Ascending aorta (tissue), 2 donors: ENCODE results near the gene ABCC1. TPM values are rescaled to one million over a fixed set of nuclear protein-coding genes. Genes with fewer than 3 reads are reported as not detected.
"Not testable (repeated sequence)": the region's sequence is repeated elsewhere in the genome, so short reads cannot be mapped to it uniquely, and the experiment has no call there.

Experiments
- DNase-seq, 2 donors: peaks; one replicate each; pipeline ENCODE4 v3.0.0-alpha.2; 2019; ENCODE audit warnings: low spot score in 2 of 2
- H3K27ac ChIP-seq, 2 donors: fragments of 200-600 bp; sonication (generic); one replicate each; pipeline ENCODE4 v1.5.1; 2016 to 2017; ENCODE audit warnings: mild to moderate bottlenecking in 1 of 2
- H3K27me3 ChIP-seq: fragments of 200-600 bp; sonication (generic); one replicate; pipeline ENCODE4 v1.5.1; 2017
- H3K36me3 ChIP-seq, 2 donors: fragments of 200-600 bp; sonication (generic); one replicate each; pipeline ENCODE4 v1.5.1; 2016
- H3K4me1 ChIP-seq, 2 donors: fragments of 200-600 bp; sonication (generic); one replicate each; pipeline ENCODE4 v1.5.1; 2016 to 2017; ENCODE audit warnings: mild to moderate bottlenecking in 1 of 2
- H3K4me3 ChIP-seq, 2 donors: fragments of 200-600 bp; sonication (generic); one replicate each; pipeline ENCODE4 v1.5.1; 2016 to 2017; ENCODE audit warnings: mild to moderate bottlenecking in 1 of 2
- H3K9me3 ChIP-seq, 2 donors: fragments of 200-600 bp; sonication (generic); one replicate each; pipeline ENCODE4 v1.5.1; 2016
- CTCF ChIP-seq, 3 experiments: fragments of 200-600 bp in 2 of 3; fragments of 450-650 bp in 1 of 3; sonication (generic) in 2 of 3; IDR thresholded peaks; one replicate each; pipeline ENCODE4 v1.5.1; 2016 to 2019; ENCODE audit warnings: antibody characterized with exemption in 3 of 3, mild to moderate bottlenecking in 1 of 3, moderate library complexity in 1 of 3
- intact Hi-C: fragments of 100-400 bp; cut with DNase I; formaldehyde crosslinking; loops from one replicate; pipeline ENCODE4 v1.15.1; 2023
- total RNA-seq: library from RNA; depleted of rRNA; stranded (reverse); fragments of >200 nt; gene quantifications from one replicate; pipeline ENCODE4 v1.1.0, GENCODE V29; 2016

ABCC1 gene
- total RNA-seq, 1 donor from 2014 or later, result 144 TPM

DNA sequence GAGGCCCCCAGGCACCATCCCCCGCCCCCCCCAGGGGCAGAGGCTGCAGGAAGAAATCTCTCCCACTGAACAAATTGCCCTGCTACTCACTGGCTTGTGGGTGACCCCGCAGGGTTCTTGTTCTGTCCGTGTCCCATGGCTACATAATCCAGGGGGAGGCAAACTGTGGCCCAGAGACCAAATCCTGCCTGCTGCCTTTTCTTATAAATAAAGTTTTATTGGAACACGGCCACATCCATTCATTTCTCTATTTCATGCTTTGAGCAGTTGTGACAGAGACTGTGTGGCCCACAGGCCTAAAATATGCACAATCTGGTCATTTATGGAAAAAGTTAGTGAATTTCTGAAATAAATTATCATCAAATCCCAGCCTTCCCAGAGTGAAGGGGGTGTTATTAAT lies 235.7 kb downstream of the ABCC1 start:
- H3K4me3 ChIP-seq, result no peak overlapping the region
- H3K4me1 ChIP-seq, result no peaks in the 10 kb centered on the region
- H3K36me3 ChIP-seq, result no peaks in the 10 kb centered on the region
- intact Hi-C loops, result no loop called here
- TF ChIP-seq CTCF (IDR thresholded peaks at IDR 0.05), result no peak
- H3K9me3 ChIP-seq, result no peaks in the 10 kb centered on the region
- H3K27ac ChIP-seq, result no peak overlapping the region
- DNase-seq, result no peak
- H3K27me3 ChIP-seq, result no peaks in the 10 kb centered on the region

GRCh38 chr16:16186820-16187219 lies 237.4 kb downstream of the ABCC1 start:
- no peak for DNase-seq
- H3K4me3 ChIP-seq, result no peak overlapping the region
- no peak for TF ChIP-seq CTCF (IDR thresholded peaks at IDR 0.05)
- no peaks in the 10 kb centered on the region for H3K27me3 ChIP-seq
- no peak overlapping the region for H3K27ac ChIP-seq
- H3K36me3 ChIP-seq, result no peaks in the 10 kb centered on the region
- intact Hi-C loops, result no loop called here
- no peaks in the 10 kb centered on the region for H3K4me1 ChIP-seq
- H3K9me3 ChIP-seq, result no peaks in the 10 kb centered on the region

DNA sequence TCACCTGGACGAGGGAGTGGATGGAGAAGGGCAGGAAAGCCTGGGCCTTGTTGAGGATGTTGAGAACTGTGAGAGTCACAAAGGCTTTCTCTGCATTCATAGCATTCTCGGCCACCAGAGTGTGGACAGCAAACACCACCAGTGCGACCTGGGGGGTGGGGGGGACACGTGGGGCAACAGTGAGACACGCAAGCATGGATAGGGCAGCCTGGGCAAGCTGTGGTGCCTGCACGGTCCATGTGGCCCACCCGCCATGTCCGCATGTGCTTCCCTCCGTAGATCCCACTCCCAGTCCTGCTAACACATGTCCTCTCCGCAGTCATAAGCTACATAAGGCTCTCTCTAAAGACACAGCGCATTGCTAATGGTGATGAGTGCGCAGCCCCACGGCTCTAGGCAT lies 239.4 kb downstream of the ABCC1 start:
- H3K4me3 ChIP-seq, result no peak overlapping the region
- no peaks in the 10 kb centered on the region for H3K4me1 ChIP-seq
- DNase-seq, result no peak
- intact Hi-C loops, result no loop called here
- H3K27ac ChIP-seq, result no peak overlapping the region
- no peaks in the 10 kb centered on the region for H3K36me3 ChIP-seq
- H3K9me3 ChIP-seq, result no peaks in the 10 kb centered on the region
- no peak for TF ChIP-seq CTCF (IDR thresholded peaks at IDR 0.05)
- no peaks in the 10 kb centered on the region for H3K27me3 ChIP-seq

- DNase-seq, result no peak
- Histone ChIP-seq H3K4me3 (no peak overlapping the region), H3K27ac (no peak overlapping the region), H3K4me1 (no peaks in the 10 kb centered on the region), H3K27me3 (no peaks in the 10 kb centered on the region), H3K36me3 (no peaks in the 10 kb centered on the region), H3K9me3 (no peaks in the 10 kb centered on the region)
- intact Hi-C loops, result loop anchor here (5.0 kb wide), 2 partner anchors 428 to 763 kb away; no protein-coding TSS in a partner anchor
- TF ChIP-seq CTCF (IDR thresholded peaks at IDR 0.05), result no peak
Observed at GRCh38 chr16:16189842-16190241, 240.4 kb downstream of the ABCC1 start.

GRCh38 chr16:16190546-16190945 lies 241.1 kb downstream of the ABCC1 start:
- intact Hi-C loops, result loop anchor here (5.0 kb wide), 2 partner anchors 428 to 763 kb away; no protein-coding TSS in a partner anchor
- Histone ChIP-seq H3K4me3 (no peak overlapping the region), H3K4me1 (no peaks in the 10 kb centered on the region), H3K27me3 (no peaks in the 10 kb centered on the region), H3K9me3 (no peaks in the 10 kb centered on the region), H3K27ac (no peak overlapping the region), H3K36me3 (no peaks in the 10 kb centered on the region)
- no peak for TF ChIP-seq CTCF (IDR thresholded peaks at IDR 0.05)
- no peak for DNase-seq

DNA sequence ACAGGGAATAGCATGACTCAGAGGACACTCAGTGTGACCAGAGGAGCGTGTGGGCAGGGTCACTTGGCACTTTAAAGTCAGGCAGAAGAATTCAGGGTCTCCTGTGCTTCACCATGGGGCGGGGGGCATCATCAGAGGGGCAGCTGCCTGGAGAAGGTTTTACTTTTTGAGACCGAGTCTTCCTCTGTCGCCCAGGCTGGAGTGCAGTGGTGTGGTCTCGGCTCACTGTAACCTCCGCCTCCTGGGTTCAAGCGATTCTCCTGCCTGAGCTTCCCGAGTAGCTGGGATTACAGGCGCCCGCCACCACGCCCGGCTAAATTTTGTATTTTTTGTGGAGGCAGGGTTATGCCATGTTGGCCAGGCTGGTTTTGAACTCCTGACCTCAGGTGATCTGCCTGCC lies 241.6 kb downstream of the ABCC1 start:
- not testable (repeated sequence) for DNase-seq, H3K9me3 ChIP-seq
- intact Hi-C loops, result loop anchor here (5.0 kb wide), 2 partner anchors 429 to 764 kb away; no protein-coding TSS in a partner anchor

More for the DNA sequence above, 241.6 kb downstream of the ABCC1 start:
- H3K4me3 ChIP-seq, H3K4me1 ChIP-seq, H3K36me3 ChIP-seq, H3K27me3 ChIP-seq, H3K27ac ChIP-seq: not testable (repeated sequence)
